Cardiac muscle cell (in vitro differentiated cells and primary cell): Measurements from ENCODE around the gene NCAM2. TPM values are rescaled to one million over a fixed set of nuclear protein-coding genes. Genes with fewer than 3 reads are reported as not detected.

Source experiments
- DNase-seq, 2 donors: peaks; one replicate each; pipeline versions ENCODE4 v3.0.0 to v3.0.0-alpha.2; 2010 to 2017; ENCODE audit warnings: low read depth in 1 of 2, low spot score in 1 of 2
- H3K27ac ChIP-seq: fragments of 200-600 bp; sonication (generic); 2 replicates; pipeline ENCODE4 v1.5.1; 2016
- H3K27me3 ChIP-seq: fragments of 200-600 bp; sonication (generic); 2 replicates; pipeline ENCODE4 v1.6.0; 2016; ENCODE audit warnings: control low read depth
- H3K36me3 ChIP-seq: fragments of 200-600 bp; sonication (generic); 2 replicates; pipeline ENCODE4 v1.5.1; 2016; ENCODE audit warnings: control low read depth
- H3K4me1 ChIP-seq: fragments of 200-600 bp; sonication (generic); 2 replicates; pipeline ENCODE4 v1.8.1; 2017; ENCODE audit warnings: low read depth, mild to moderate bottlenecking, mixed run types
- H3K4me3 ChIP-seq: fragments of 200-600 bp; sonication (generic); 2 replicates; pipeline ENCODE4 v1.5.1; 2016; ENCODE audit warnings: mild to moderate bottlenecking
- H3K9me3 ChIP-seq: fragments of 200-600 bp; sonication (generic); 2 replicates; pipeline ENCODE4 v1.5.1; 2017; ENCODE audit warnings: low read depth, mild to moderate bottlenecking, control low read depth
- CTCF ChIP-seq: IDR thresholded peaks from 2 replicates; pipeline ENCODE4 v1.5.1; 2012; ENCODE audit warnings: low read depth, mild to moderate bottlenecking, low read length
- polyA plus RNA-seq: library from polyadenylated mRNA; unstranded; fragments of >200 nt; fragmentation: Nextera tagmentation; extraction: Ambion mirVana; gene quantifications from 2 replicates; pipeline ENCODE4 v1.2.1, GENCODE V29; 2016
- total RNA-seq: library from RNA; depleted of rRNA; stranded (reverse); fragments of >200 nt; gene quantifications from 2 replicates; pipeline ENCODE4 v1.2.3, GENCODE V29; 2016

The NCAM2 gene
- total and polyA plus RNA-seq, 2 experiments from 2014 or later, result 0.45 to 2.6 TPM

- H3K36me3 ChIP-seq, result no peaks in the 10 kb centered on the region
- no peaks in the 10 kb centered on the region for H3K9me3 ChIP-seq
- H3K4me3 ChIP-seq, result no peak overlapping the region
- no peak for TF ChIP-seq CTCF
- no peaks in the 10 kb centered on the region for H3K4me1 ChIP-seq
- DNase-seq, result no peak
- H3K27me3 ChIP-seq, result no peaks in the 10 kb centered on the region
- H3K27ac ChIP-seq, result no peak overlapping the region
Measured at GRCh38 chr21:21175798-21176334, 177.7 kb downstream of the NCAM2 start.

- no peak overlapping the region for H3K4me3 ChIP-seq
- no peaks in the 10 kb centered on the region for H3K9me3 ChIP-seq
- DNase-seq, result no peak
- no peaks in the 10 kb centered on the region for H3K27me3 ChIP-seq
- no peaks in the 10 kb centered on the region for H3K4me1 ChIP-seq
- TF ChIP-seq CTCF, result no peak
- no peaks in the 10 kb centered on the region for H3K36me3 ChIP-seq
- no peak overlapping the region for H3K27ac ChIP-seq
Measured at GRCh38 chr21:21177353-21177986, 179.3 kb downstream of the NCAM2 start.

- no peaks in the 10 kb centered on the region for H3K36me3 ChIP-seq
- no peaks in the 10 kb centered on the region for H3K9me3 ChIP-seq
- no peak for DNase-seq
- H3K27ac ChIP-seq, result no peak overlapping the region
- no peak overlapping the region for H3K4me3 ChIP-seq
- no peaks in the 10 kb centered on the region for H3K4me1 ChIP-seq
- H3K27me3 ChIP-seq, result no peaks in the 10 kb centered on the region
- no peak for TF ChIP-seq CTCF
Measured at GRCh38 chr21:21179619-21180298, 181.6 kb downstream of the NCAM2 start.

GRCh38 chr21:21182401-21183010, 184.3 kb downstream of the NCAM2 start:
- Histone ChIP-seq H3K36me3 (no peaks in the 10 kb centered on the region), H3K4me3 (no peak overlapping the region), H3K9me3 (no peaks in the 10 kb centered on the region), H3K27me3 (no peaks in the 10 kb centered on the region), H3K4me1 (no peaks in the 10 kb centered on the region), H3K27ac (no peak overlapping the region)
- no peak for DNase-seq
- TF ChIP-seq CTCF, result no peak

DNA sequence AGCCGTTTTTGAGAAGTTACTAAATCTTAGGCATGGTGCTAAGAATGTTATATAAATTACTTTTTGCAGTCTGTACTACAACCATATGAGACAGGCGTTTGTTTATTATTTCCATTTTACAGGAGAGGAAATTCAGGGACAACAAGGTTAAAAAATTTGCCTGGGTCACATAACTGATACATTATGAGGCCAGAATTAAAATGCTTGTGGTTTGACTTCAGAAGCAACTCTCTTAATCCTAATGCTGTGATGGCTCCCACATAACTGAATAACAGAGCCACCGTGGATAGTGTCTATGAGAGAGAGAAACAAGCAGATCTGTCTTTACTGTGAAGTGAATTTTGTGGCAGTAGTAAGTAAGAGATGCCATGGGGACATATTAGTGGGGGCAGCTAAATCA, 184.9 kb downstream of the NCAM2 start:
- H3K4me3 ChIP-seq, result no peak overlapping the region
- no peaks in the 10 kb centered on the region for H3K4me1 ChIP-seq
- H3K36me3 ChIP-seq, result no peaks in the 10 kb centered on the region
- DNase-seq, result no peak
- TF ChIP-seq CTCF, result no peak
- H3K27ac ChIP-seq, result no peak overlapping the region
- H3K27me3 ChIP-seq, result no peaks in the 10 kb centered on the region
- no peaks in the 10 kb centered on the region for H3K9me3 ChIP-seq
